Endothelial cell of umbilical vein (primary cell): ENCODE results near the gene C16orf89. TPM values are rescaled to one million over a fixed set of nuclear protein-coding genes. Genes with fewer than 3 reads are reported as not detected.
"Not testable (repeated sequence)": the region's sequence is repeated elsewhere in the genome, so short reads cannot be mapped to it uniquely, and the experiment has no call there.

Source experiments
- BruUV-seq: library from RNA; stranded (reverse); fragments of 400-500 nt; replicated peaks from 2 replicates; lab custom pipeline; 2021; lab: Mats Ljungman, UMichigan
- CTCF ChIA-PET: fragments of 300-600, 350-600 bp; sonication (Branson Sonifier 250); formaldehyde crosslinking; loops from one replicate; lab custom pipeline; 2021; ENCODE audit warnings: antibody characterized with exemption, inconsistent platforms; lab: Charles Lee
- POLR2A ChIA-PET: fragments of 300-600, 350-600 bp; sonication (Branson Sonifier 250); formaldehyde crosslinking; loops from one replicate; lab custom pipeline; 2021; ENCODE audit warnings: antibody characterized with exemption, inconsistent platforms; lab: Charles Lee
- DNase-seq: peaks from one replicate; pipeline ENCODE4 v3.0.0-alpha.2; 2011; ENCODE audit warnings: low read depth, low spot score
- FAIRE-seq: peaks from 2 replicates; lab custom pipeline; 2011; peaks lifted over from hg19 to GRCh38; lab: Jason Lieb, UNC
- H2AFZ ChIP-seq: 2 replicates; pipeline ENCODE4 v1.6.0; 2012; ENCODE audit warnings: low read depth, low read length, control low read depth, inconsistent platforms
- H3K27ac ChIP-seq: 2 replicates; pipeline ENCODE4 v1.5.1; 2011; ENCODE audit warnings: low read depth, mild to moderate bottlenecking, control low read depth, low read length, moderate library complexity; ENCODE audit not compliant: insufficient read depth
- H3K27me3 ChIP-seq, 2 experiments: 2 replicates each; pipeline versions ENCODE4 v1.6.0 to v1.6.1; 2011; ENCODE audit warnings: low read length in 2 of 2, mixed read lengths in 1 of 2; ENCODE audit not compliant: control insufficient read depth in 2 of 2, insufficient read depth in 2 of 2
- H3K36me3 ChIP-seq, 2 experiments: 2 replicates in 1 of 2; 3 replicates in 1 of 2; pipeline ENCODE4 v1.5.1; 2011; ENCODE audit warnings: low read length in 2 of 2, mild to moderate bottlenecking in 1 of 2, moderate library complexity in 1 of 2; ENCODE audit not compliant: control insufficient read depth in 2 of 2, insufficient read depth in 2 of 2; ENCODE audit errors: extremely low read depth in 1 of 2
- H3K4me1 ChIP-seq: 3 replicates; pipeline ENCODE4 v1.5.1; 2011; ENCODE audit warnings: mild to moderate bottlenecking, low read length; ENCODE audit not compliant: control insufficient read depth, insufficient read depth; ENCODE audit errors: extremely low read depth
- H3K4me2 ChIP-seq: 2 replicates; pipeline ENCODE4 v1.6.1; 2011; ENCODE audit warnings: low read length, control low read depth, mixed read lengths; ENCODE audit not compliant: insufficient read depth
- H3K4me3 ChIP-seq, 3 experiments: fragments of 200-600 bp in 1 of 3; sonication (generic), shearing (Covaris generic) in 1 of 3; replicated peaks in 1 of 3; 2 replicates each; pipeline ENCODE4 v1.5.1; 2011 to 2016; ENCODE audit warnings: control low read depth in 3 of 3, low read length in 3 of 3, mild to moderate bottlenecking in 2 of 3, inconsistent platforms in 1 of 3, low read depth in 1 of 3, moderate library complexity in 1 of 3; ENCODE audit not compliant: insufficient read depth in 1 of 3
- H3K79me2 ChIP-seq: 2 replicates; pipeline ENCODE4 v1.6.0; 2012; ENCODE audit warnings: low read length, inconsistent platforms; ENCODE audit not compliant: control insufficient read depth, insufficient read depth
- H3K9ac ChIP-seq: replicated peaks from 2 replicates; pipeline ENCODE3; 2011; ENCODE audit warnings: low read length, control low read depth; ENCODE audit not compliant: insufficient read depth; ENCODE audit errors: extremely low read depth
- H3K9me1 ChIP-seq: replicated peaks from 3 replicates; pipeline ENCODE4 v1.6.0; 2011; ENCODE audit warnings: mild to moderate bottlenecking, low read length; ENCODE audit not compliant: control insufficient read depth, insufficient read depth; ENCODE audit errors: extremely low read depth
- H3K9me3 ChIP-seq: replicated peaks from 2 replicates; pipeline ENCODE4 v1.5.1; 2012; ENCODE audit warnings: low read length, inconsistent platforms; ENCODE audit not compliant: control insufficient read depth, insufficient read depth
- H4K20me1 ChIP-seq: replicated peaks from 2 replicates; pipeline ENCODE3; 2011; ENCODE audit warnings: mild to moderate bottlenecking, low read length; ENCODE audit not compliant: control insufficient read depth, insufficient read depth; ENCODE audit errors: extremely low read depth
- CTCF ChIP-seq, 2 donors: IDR thresholded peaks; 1 replicate in 1 of 2; 2 replicates in 1 of 2; pipeline ENCODE4 v1.5.1; 2011; ENCODE audit warnings: low read length in 2 of 2, mild to moderate bottlenecking in 2 of 2, moderate library complexity in 2 of 2, control low read depth in 1 of 2, inconsistent platforms in 1 of 2, low read depth in 1 of 2; ENCODE audit not compliant: insufficient read depth in 1 of 2; ENCODE audit errors: extremely low read depth in 1 of 2
- EZH2 ChIP-seq: IDR thresholded peaks from 2 replicates; pipeline ENCODE4 v1.6.1; 2012; ENCODE audit warnings: borderline replicate concordance, low read depth, mild to moderate bottlenecking, moderate library complexity, low read length, inconsistent platforms; ENCODE audit not compliant: severe bottlenecking
- FOS ChIP-seq: IDR thresholded peaks from 2 replicates; pipeline ENCODE4 v1.6.1; 2011; ENCODE audit warnings: mild to moderate bottlenecking, low read length, moderate library complexity, borderline replicate concordance; ENCODE audit not compliant: insufficient read depth
- GATA2 ChIP-seq: IDR thresholded peaks from 2 replicates; pipeline ENCODE4 v1.7.0; 2011; ENCODE audit warnings: low read depth, mild to moderate bottlenecking, moderate library complexity, mixed read lengths, low read length; ENCODE audit not compliant: insufficient read length, insufficient read depth
- JUN ChIP-seq: IDR thresholded peaks from 2 replicates; pipeline ENCODE4 v1.6.1; 2011; ENCODE audit warnings: borderline replicate concordance, low read depth; ENCODE audit not compliant: insufficient read length, insufficient read depth
- MAX ChIP-seq: IDR thresholded peaks from 2 replicates; pipeline ENCODE4 v1.6.1; 2011; ENCODE audit not compliant: insufficient read depth, insufficient read length
- MYC ChIP-seq: IDR thresholded peaks from one replicate; pipeline ENCODE4 v1.6.1; 2011; ENCODE audit warnings: mild to moderate bottlenecking, low read depth, low read length
- POLR2A ChIP-seq: IDR thresholded peaks from 2 replicates; pipeline ENCODE4 v1.6.1; 2012; ENCODE audit warnings: low read depth, mild to moderate bottlenecking, control low read depth, low read length
- POLR2AphosphoS5 ChIP-seq: IDR thresholded peaks from 2 replicates; pipeline ENCODE4 v1.6.1; 2012; ENCODE audit warnings: low read depth, mild to moderate bottlenecking, control low read depth, low read length, moderate library complexity; ENCODE audit not compliant: insufficient read depth
- dilution Hi-C: fragments of 300-500 bp; cut with MboI; formaldehyde crosslinking; loops from one replicate; pipeline ENCODE4 v1.15.0; 2019; ENCODE audit warnings: low sequenced_read_pairs; ENCODE audit not compliant: extremely low pct_ligation_motif_present
- intact Hi-C: fragments of 100-400 bp; cut with micrococcal nuclease; formaldehyde crosslinking; loops from one replicate; pipeline ENCODE4 v1.10.0; 2022
- polyA plus RNA-seq, 4 experiments: library from polyadenylated mRNA; depleted of rRNA in 3 of 4; stranded (reverse) in 3 of 4; unstranded in 1 of 4; fragments of >200 nt; gene quantifications; 2 replicates each; pipeline versions ENCODE4 v1.2.1 to v1.2.3, GENCODE V29; 2011 to 2012; ENCODE audit warnings: missing spikeins in 1 of 4
- total RNA-seq: library from RNA; stranded (reverse); gene quantifications from 2 replicates; pipeline ENCODE4 v1.2.3, GENCODE V29; 2021

C16orf89 gene
- total and polyA plus RNA-seq, 2 donors (not counting 3 experiments of a cell fraction or from before 2014, with no cell fraction given) = not detected

- no peak overlapping the region for H3K27ac ChIP-seq
- ChIA-PET CTCF (interaction anchor here (0.7 to 3.2 kb wide), 3 partner anchors 9 to 17 kb away, joined by 3 to 12 read pairs (median 6); no protein-coding TSS in a partner anchor), POLR2A (no interaction called here)
- H3K9me1 ChIP-seq = no peaks in the 10 kb centered on the region
- peaks cover 4 to 9% of the 10 kb centered on the region in 2 experiments for H3K36me3 ChIP-seq
- BruUV-seq = no TSS peak
- TF ChIP-seq EZH2 = no peak
- no peak for TF ChIP-seq FOS
- no peak for TF ChIP-seq GATA2
- TF ChIP-seq MYC = no peak
- no peak for TF ChIP-seq POLR2AphosphoS5
- TF ChIP-seq JUN = no peak
- TF ChIP-seq POLR2A = no peak
- no peak for TF ChIP-seq MAX
- TF ChIP-seq CTCF (IDR thresholded peaks at IDR 0.05; ENCODE audit: extremely low read depth in 1 of 2, insufficient read depth in 1 of 2, low read depth in 1 of 2, low read length in 2 of 2) = no peak
- FAIRE-seq (no peak), DNase-seq (no peak)
- no peak overlapping the region for H2AFZ ChIP-seq
- H3K27me3 ChIP-seq = no peaks in the 10 kb centered on the region
- H4K20me1 ChIP-seq = no peaks in the 10 kb centered on the region
- intact Hi-C loops (no loop called here), dilution Hi-C loops (no loop called here)
- no peak overlapping the region for H3K9ac ChIP-seq
- peaks cover 8% of the 10 kb centered on the region for H3K4me1 ChIP-seq
- H3K4me3 ChIP-seq = no peak overlapping the region
- peaks cover 9% of the 10 kb centered on the region for H3K79me2 ChIP-seq
- H3K4me2 ChIP-seq = no peak overlapping the region
- no peaks in the 10 kb centered on the region for H3K9me3 ChIP-seq
Measured at GRCh38 chr16:5075637-5076036, 9.9 kb upstream of the C16orf89 start.

GRCh38 chr16:5073771-5074170 is 8.0 kb upstream of the C16orf89 start:
- CTCF ChIA-PET = interaction anchor here (3.2 kb wide), 1 partner anchor 11 kb away, joined by 12 read pairs; no protein-coding TSS in a partner anchor
- DNase-seq, POLR2A ChIA-PET, H3K4me1 ChIP-seq, H3K79me2 ChIP-seq, H3K27ac ChIP-seq, dilution Hi-C loops, H3K4me2 ChIP-seq, H3K9ac ChIP-seq, BruUV-seq, H3K9me3 ChIP-seq, H3K27me3 ChIP-seq, H3K36me3 ChIP-seq, H3K9me1 ChIP-seq, H3K4me3 ChIP-seq, H4K20me1 ChIP-seq, FAIRE-seq, intact Hi-C loops, H2AFZ ChIP-seq: not testable (repeated sequence)
